CD8-positive, alpha-beta memory T cell (primary cell): ENCODE measurements around the gene KRR1. TPM values are rescaled to one million over a fixed set of nuclear protein-coding genes. Genes with fewer than 3 reads are reported as not detected.
"Not testable (repeated sequence)": the region's sequence is repeated elsewhere in the genome, so short reads cannot be mapped to it uniquely, and the experiment has no call there.

Experiments used
- CTCF ChIA-PET: fragments of 350-600 bp; sonication (Branson Sonifier 250); formaldehyde crosslinking; loops from one replicate; lab custom pipeline; 2021; ENCODE audit warnings: antibody characterized with exemption; lab: Charles Lee
- POLR2A ChIA-PET: fragments of 350-600 bp; sonication (Branson Sonifier 250); formaldehyde crosslinking; loops from one replicate; lab custom pipeline; 2021; ENCODE audit warnings: antibody characterized with exemption; lab: Charles Lee
- DNase-seq, 5 donors: peaks; one replicate each; pipeline versions ENCODE4 v3.0.0 to v3.0.0-alpha.2; 2020 to 2022; ENCODE audit warnings: mixed read lengths in 1 of 5
- H3K27ac ChIP-seq: one replicate; pipeline ENCODE4 v1.7.0; 2013; ENCODE audit warnings: low read depth, mild to moderate bottlenecking, low read length, moderate library complexity
- H3K27me3 ChIP-seq: 2 replicates; pipeline ENCODE4 v1.7.0; 2013; ENCODE audit warnings: low read length, mild to moderate bottlenecking; ENCODE audit not compliant: insufficient read depth, poor library complexity, severe bottlenecking
- H3K36me3 ChIP-seq: 2 replicates; pipeline ENCODE4 v1.7.0; 2013; ENCODE audit warnings: mild to moderate bottlenecking, low read length, moderate library complexity; ENCODE audit not compliant: insufficient read depth
- H3K4me1 ChIP-seq: 2 replicates; pipeline ENCODE4 v1.7.0; 2013; ENCODE audit warnings: mild to moderate bottlenecking, low read length, moderate library complexity; ENCODE audit not compliant: insufficient read depth
- H3K4me3 ChIP-seq: 2 replicates; pipeline ENCODE4 v1.7.0; 2013; ENCODE audit warnings: mild to moderate bottlenecking, low read length
- H3K9me3 ChIP-seq: 2 replicates; pipeline ENCODE4 v1.7.0; 2013; ENCODE audit warnings: mild to moderate bottlenecking, low read length
- H3K27ac Mint-ChIP-seq, 8 donors: one replicate each; pipeline ENCODE4 v1.8.0; 2020 to 2021; ENCODE audit warnings: mixed read lengths in 8 of 8, mild to moderate bottlenecking in 6 of 8, inconsistent platforms in 3 of 8, moderate library complexity in 3 of 8
- H3K27me3 Mint-ChIP-seq, 2 donors: one replicate each; pipeline ENCODE4 v1.8.0; 2020 to 2021; ENCODE audit warnings: mixed read lengths in 2 of 2, mild to moderate bottlenecking in 1 of 2, moderate library complexity in 1 of 2
- H3K36me3 Mint-ChIP-seq, 3 donors: one replicate each; pipeline ENCODE4 v1.8.0; 2020 to 2021; ENCODE audit warnings: mixed read lengths in 3 of 3, inconsistent platforms in 1 of 3, mild to moderate bottlenecking in 1 of 3
- H3K4me1 Mint-ChIP-seq, 3 donors: one replicate each; pipeline ENCODE4 v1.8.0; 2020 to 2021; ENCODE audit warnings: mixed read lengths in 3 of 3, inconsistent platforms in 1 of 3, mild to moderate bottlenecking in 1 of 3
- H3K4me3 Mint-ChIP-seq, 7 donors: one replicate each; pipeline ENCODE4 v1.8.0; 2020 to 2021; ENCODE audit warnings: mixed read lengths in 7 of 7, mild to moderate bottlenecking in 6 of 7, moderate library complexity in 4 of 7, inconsistent platforms in 2 of 7
- H3K9me3 Mint-ChIP-seq, 5 donors: one replicate each; pipeline ENCODE4 v1.8.0; 2020 to 2022; ENCODE audit warnings: mixed read lengths in 5 of 5, mild to moderate bottlenecking in 3 of 5, moderate library complexity in 2 of 5, inconsistent platforms in 1 of 5
- polyA plus RNA-seq: library from polyadenylated mRNA; unstranded; fragments of 300-500 nt; fragmentation: Illumina TruSeq; gene quantifications from one replicate; pipeline ENCODE4 v1.2.3, GENCODE V29; 2021
- total RNA-seq, 2 experiments: library from RNA; stranded (reverse); gene quantifications; one replicate each; pipeline ENCODE4 v1.2.3, GENCODE V29; 2021

KRR1 gene
- total and polyA plus RNA-seq, 3 experiments from 2014 or later = 76.8 to 151 (median 143) TPM

GRCh38 chr12:75533239-75533638 lies 21.8 kb upstream of the KRR1 start:
- Histone ChIP-seq H3K4me3 (no peak overlapping the region), H3K27me3 (no peaks in the 10 kb centered on the region), H3K36me3 (no peaks in the 10 kb centered on the region), H3K27ac (no peak overlapping the region), H3K9me3 (no peaks in the 10 kb centered on the region), H3K4me1 (no peaks in the 10 kb centered on the region)
- POLR2A ChIA-PET = no interaction called here
- Mint-ChIP-seq H3K9me3 (no peaks in the 10 kb centered on the region), H3K27ac (no peak overlapping the region), H3K27me3 (peaks cover 3 to 13% of the 10 kb centered on the region in 2 donors), H3K36me3 (no peaks in the 10 kb centered on the region), H3K4me3 (no peak overlapping the region), H3K4me1 (no peaks in the 10 kb centered on the region)
- CTCF ChIA-PET = interaction anchor here (1.1 kb wide), 1 partner anchor 504 kb away, joined by 3 read pairs; no protein-coding TSS in a partner anchor
- no peak for DNase-seq

DNA sequence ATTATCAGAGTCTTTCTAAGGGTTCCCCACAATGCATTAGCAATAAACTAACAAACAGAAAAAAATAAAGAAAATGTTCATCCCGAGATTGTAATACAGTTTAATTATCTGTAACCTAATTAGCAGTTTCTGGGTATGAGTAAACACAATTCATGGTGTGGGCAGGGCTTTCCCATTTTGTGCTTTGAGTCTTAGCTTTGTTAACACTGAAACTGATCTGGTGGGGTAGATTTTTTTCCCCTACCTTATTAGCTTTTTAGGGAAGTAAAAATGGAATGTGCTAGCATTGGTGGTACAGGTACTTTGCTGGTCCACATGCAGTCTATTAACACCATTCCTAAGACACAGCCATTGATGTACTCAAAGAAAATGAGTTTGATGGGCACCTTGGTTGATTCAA lies 18.4 kb upstream of the KRR1 start:
- Mint-ChIP-seq H3K9me3 (no peaks in the 10 kb centered on the region), H3K36me3 (no peaks in the 10 kb centered on the region), H3K4me1 (peaks cover 1 to 7% (median 3%) of the 10 kb centered on the region in 3 donors), H3K27me3 (peaks cover 3 to 29% of the 10 kb centered on the region in 2 donors), H3K27ac (no peak overlapping the region), H3K4me3 (no peak overlapping the region)
- ChIA-PET CTCF (no interaction called here), POLR2A (no interaction called here)
- Histone ChIP-seq H3K9me3 (no peaks in the 10 kb centered on the region), H3K36me3 (no peaks in the 10 kb centered on the region), H3K4me3 (no peak overlapping the region), H3K27ac (no peak overlapping the region), H3K4me1 (no peaks in the 10 kb centered on the region), H3K27me3 (no peaks in the 10 kb centered on the region)
- DNase-seq = no peak

GRCh38 chr12:75529316-75529715 lies 17.9 kb upstream of the KRR1 start:
- Histone ChIP-seq H3K4me1 (no peaks in the 10 kb centered on the region), H3K4me3 (no peak overlapping the region), H3K9me3 (no peaks in the 10 kb centered on the region), H3K27me3 (no peaks in the 10 kb centered on the region), H3K27ac (no peak overlapping the region), H3K36me3 (no peaks in the 10 kb centered on the region)
- no peak for DNase-seq
- peaks cover 3 to 29% of the 10 kb centered on the region in 2 donors for H3K27me3 Mint-ChIP-seq
- POLR2A ChIA-PET = no interaction called here
- no peaks in the 10 kb centered on the region for H3K9me3 Mint-ChIP-seq
- peaks cover 1 to 7% (median 3%) of the 10 kb centered on the region in 3 donors for H3K4me1 Mint-ChIP-seq
- no peaks in the 10 kb centered on the region for H3K36me3 Mint-ChIP-seq
- H3K27ac Mint-ChIP-seq = no peak overlapping the region
- H3K4me3 Mint-ChIP-seq = no peak overlapping the region
- CTCF ChIA-PET = interaction anchor here (3.8 kb wide), 1 partner anchor 510 kb away, joined by 46 read pairs; no protein-coding TSS in a partner anchor

GRCh38 chr12:75528692-75529091 lies 17.3 kb upstream of the KRR1 start:
- Mint-ChIP-seq H3K27ac (no peak overlapping the region), H3K27me3 (peaks cover 3 to 32% of the 10 kb centered on the region in 2 donors), H3K36me3 (no peaks in the 10 kb centered on the region), H3K4me1 (peaks cover 1 to 7% (median 3%) of the 10 kb centered on the region in 3 donors), H3K9me3 (no peaks in the 10 kb centered on the region), H3K4me3 (no peak overlapping the region)
- no peaks in the 10 kb centered on the region for H3K9me3 ChIP-seq
- H3K27me3 ChIP-seq = no peaks in the 10 kb centered on the region
- H3K4me1 ChIP-seq = no peaks in the 10 kb centered on the region
- CTCF ChIA-PET = interaction anchor here (1.0 to 3.8 kb wide), 3 partner anchors 119 to 510 kb away, joined by 3 to 46 read pairs (median 6); partner anchors contain the start of gene PHLDA1
- no peak overlapping the region for H3K4me3 ChIP-seq
- DNase-seq = no peak
- no peak overlapping the region for H3K27ac ChIP-seq
- POLR2A ChIA-PET = interaction anchor here (0.6 to 2.3 kb wide), 3 partner anchors 114 to 508 kb away, joined by 3 to 6 read pairs (median 6); partner anchors contain the start of gene PHLDA1
- H3K36me3 ChIP-seq = no peaks in the 10 kb centered on the region

DNA sequence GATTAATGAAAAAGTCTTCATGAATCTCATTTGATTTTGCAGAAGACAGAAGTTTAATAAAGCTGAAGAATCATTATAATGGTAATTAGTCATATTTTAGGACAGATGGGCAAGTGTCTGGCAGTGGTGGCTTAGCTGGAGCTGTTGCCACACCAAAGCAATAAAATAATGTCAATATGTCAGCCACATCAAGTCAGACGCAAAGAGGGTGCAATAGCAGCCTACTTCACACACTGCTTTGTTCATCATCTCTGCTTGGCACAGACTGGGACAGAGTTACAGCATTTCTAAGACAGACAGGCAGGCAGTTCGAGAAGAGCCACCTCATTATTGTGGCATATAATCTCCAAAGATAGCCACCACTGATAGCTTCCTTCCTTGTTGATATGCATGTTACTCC lies 16.9 kb upstream of the KRR1 start:
- Histone ChIP-seq H3K27me3 (no peaks in the 10 kb centered on the region), H3K4me3 (no peak overlapping the region), H3K4me1 (no peaks in the 10 kb centered on the region), H3K36me3 (no peaks in the 10 kb centered on the region), H3K9me3 (no peaks in the 10 kb centered on the region), H3K27ac (no peak overlapping the region)
- H3K36me3 Mint-ChIP-seq = no peaks in the 10 kb centered on the region
- H3K4me1 Mint-ChIP-seq = peaks cover 1 to 7% (median 3%) of the 10 kb centered on the region in 3 donors
- DNase-seq = no peak
- H3K4me3 Mint-ChIP-seq = no peak overlapping the region
- H3K9me3 Mint-ChIP-seq = no peaks in the 10 kb centered on the region
- ChIA-PET POLR2A (interaction anchor here (1.6 to 2.3 kb wide), 2 partner anchors 503 to 509 kb away, joined by 6 read pairs; partner anchors contain the start of gene PHLDA1), CTCF (interaction anchor here (1.0 to 3.8 kb wide), 5 partner anchors 119 to 1059 kb away, joined by 3 to 46 read pairs (median 3); partner anchors contain the start of gene PHLDA1)
- no peak overlapping the region for H3K27ac Mint-ChIP-seq
- H3K27me3 Mint-ChIP-seq = peaks cover 3 to 36% of the 10 kb centered on the region in 2 donors

GRCh38 chr12:75526655-75527511 lies 15.5 kb upstream of the KRR1 start:
- Histone ChIP-seq H3K27ac (no peak overlapping the region), H3K4me3 (no peak overlapping the region), H3K9me3 (no peaks in the 10 kb centered on the region), H3K4me1 (no peaks in the 10 kb centered on the region), H3K27me3 (no peaks in the 10 kb centered on the region), H3K36me3 (no peaks in the 10 kb centered on the region)
- POLR2A ChIA-PET = interaction anchor here (0.8 to 2.3 kb wide), 3 partner anchors 504 to 510 kb away, joined by 3 to 6 read pairs (median 6); partner anchors contain the start of gene PHLDA1
- peaks cover 11 to 37% of the 10 kb centered on the region in 2 donors for H3K27me3 Mint-ChIP-seq
- CTCF ChIA-PET = interaction anchor here (0.8 to 3.8 kb wide), 10 partner anchors 13 to 1060 kb away, joined by 3 to 46 read pairs (median 4); partner anchors contain the start of genes KRR1 and PHLDA1
- H3K4me3 Mint-ChIP-seq = no peak overlapping the region
- no peak for DNase-seq
- H3K27ac Mint-ChIP-seq = no peak overlapping the region
- no peaks in the 10 kb centered on the region for H3K9me3 Mint-ChIP-seq
- H3K36me3 Mint-ChIP-seq = no peaks in the 10 kb centered on the region
- peaks cover 1 to 7% (median 3%) of the 10 kb centered on the region in 3 donors for H3K4me1 Mint-ChIP-seq

- ChIA-PET POLR2A (no interaction called here), CTCF (no interaction called here)
- Histone ChIP-seq H3K36me3 (no peaks in the 10 kb centered on the region), H3K4me3 (no peak overlapping the region), H3K4me1 (no peaks in the 10 kb centered on the region), H3K9me3 (no peaks in the 10 kb centered on the region), H3K27ac (no peak overlapping the region), H3K27me3 (no peaks in the 10 kb centered on the region)
- peaks cover 7 to 45% of the 10 kb centered on the region in 2 donors for H3K27me3 Mint-ChIP-seq
- peaks cover 0 to 5% (median 0%) of the 10 kb centered on the region in 5 donors for H3K9me3 Mint-ChIP-seq
- DNase-seq = no peak
- H3K4me3 Mint-ChIP-seq = no peak overlapping the region
- H3K27ac Mint-ChIP-seq = no peak overlapping the region
- H3K4me1 Mint-ChIP-seq = peaks cover 1 to 7% (median 3%) of the 10 kb centered on the region in 3 donors
- H3K36me3 Mint-ChIP-seq = peaks cover 0 to 4% (median 0%) of the 10 kb centered on the region in 3 donors
Observed at GRCh38 chr12:75525263-75525662, 13.9 kb upstream of the KRR1 start.

GRCh38 chr12:75522124-75522523 lies 10.7 kb upstream of the KRR1 start:
- H3K36me3 Mint-ChIP-seq, H3K27ac Mint-ChIP-seq, DNase-seq, H3K4me1 Mint-ChIP-seq, H3K4me1 ChIP-seq, H3K4me3 Mint-ChIP-seq, H3K9me3 ChIP-seq, H3K4me3 ChIP-seq, POLR2A ChIA-PET, H3K9me3 Mint-ChIP-seq, CTCF ChIA-PET, H3K27ac ChIP-seq, H3K27me3 ChIP-seq, H3K36me3 ChIP-seq: not testable (repeated sequence)
- H3K27me3 Mint-ChIP-seq = peaks cover 7 to 36% of the 10 kb centered on the region in 2 donors
